ENCODE measurements around the gene RBP5. TPM values are rescaled to one million over a fixed set of nuclear protein-coding genes. Genes with fewer than 3 reads are reported as not detected.

The RBP5 gene
- total and polyA plus RNA-seq, 4 donors = 12.9 to 108 (median 63.6) TPM

DNA sequence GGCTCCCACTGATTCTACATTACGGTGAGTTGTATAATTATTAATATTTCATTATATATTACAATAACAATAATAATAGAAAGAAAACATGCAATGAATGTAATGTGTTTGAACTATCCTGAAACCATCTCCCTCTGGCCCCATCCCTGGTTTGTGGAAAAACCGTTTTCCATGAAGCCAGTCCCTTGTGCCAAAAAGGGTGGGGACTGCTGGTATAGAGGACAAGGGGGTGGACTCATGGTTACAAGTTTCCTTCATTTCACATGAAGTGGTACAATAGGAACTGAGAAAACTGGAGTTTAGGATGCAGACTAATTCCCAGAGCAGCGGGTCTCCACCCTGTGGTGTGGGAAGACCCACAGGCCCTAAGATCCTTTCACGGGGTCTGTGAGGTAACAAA lies 16.6 kb downstream of the RBP5 start:
- peaks cover 0 to 3% (median under 1%) of the 10 kb centered on the region in 4 donors for H3K36me3 ChIP-seq (ENCODE audit: control insufficient read depth in 4 of 4, insufficient read depth in 3 of 4, low read depth in 1 of 4, low read length in 3 of 4)
- TF ChIP-seq, protein P1, sequence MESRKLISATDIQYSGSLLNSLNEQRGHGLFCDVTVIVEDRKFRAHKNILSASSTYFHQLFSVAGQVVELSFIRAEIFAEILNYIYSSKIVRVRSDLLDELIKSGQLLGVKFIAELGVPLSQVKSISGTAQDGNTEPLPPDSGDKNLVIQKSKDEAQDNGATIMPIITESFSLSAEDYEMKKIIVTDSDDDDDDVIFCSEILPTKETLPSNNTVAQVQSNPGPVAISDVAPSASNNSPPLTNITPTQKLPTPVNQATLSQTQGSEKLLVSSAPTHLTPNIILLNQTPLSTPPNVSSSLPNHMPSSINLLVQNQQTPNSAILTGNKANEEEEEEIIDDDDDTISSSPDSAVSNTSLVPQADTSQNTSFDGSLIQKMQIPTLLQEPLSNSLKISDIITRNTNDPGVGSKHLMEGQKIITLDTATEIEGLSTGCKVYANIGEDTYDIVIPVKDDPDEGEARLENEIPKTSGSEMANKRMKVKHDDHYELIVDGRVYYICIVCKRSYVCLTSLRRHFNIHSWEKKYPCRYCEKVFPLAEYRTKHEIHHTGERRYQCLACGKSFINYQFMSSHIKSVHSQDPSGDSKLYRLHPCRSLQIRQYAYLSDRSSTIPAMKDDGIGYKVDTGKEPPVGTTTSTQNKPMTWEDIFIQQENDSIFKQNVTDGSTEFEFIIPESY (IDR thresholded peaks at IDR 0.05) = no peak
- peak in 1 of 2 donors; percentile 25 for TF ChIP-seq HNF4A (conservative IDR thresholded peaks at IDR 0.05)
- TF ChIP-seq RAD21 (IDR thresholded peaks at IDR 0.05) = peak in 1 of 2 donors; percentile 22
- no peaks in the 10 kb centered on the region for H3K9me3 ChIP-seq (ENCODE audit: control insufficient read depth in 4 of 4, low read length in 3 of 4)
- H3K4me3 ChIP-seq (ENCODE audit: low read depth in 1 of 3, low read length in 3 of 3) = no peak overlapping the region
- WGBS = 74% methylated on average over 4 of the region's 4 CpGs
- H3K27ac ChIP-seq (ENCODE audit: low read depth in 1 of 2, low read length in 2 of 2) = peak overlapping the region in 1 of 2 donors; percentile 39
- H3K9ac ChIP-seq (ENCODE audit: low read depth in 1 of 2, low read length in 2 of 2) = no peak overlapping the region
- H3K4me1 ChIP-seq (ENCODE audit: control insufficient read depth in 4 of 4, insufficient read depth in 4 of 4, low read length in 3 of 4) = peaks cover 4 to 43% (median 33%) of the 10 kb centered on the region in 4 donors
- no peaks in the 10 kb centered on the region for H3K27me3 ChIP-seq (ENCODE audit: control insufficient read depth in 4 of 4, insufficient read depth in 4 of 4, low read length in 3 of 4)
- no peak for DNase-seq (ENCODE audit: low spot score)

DNA sequence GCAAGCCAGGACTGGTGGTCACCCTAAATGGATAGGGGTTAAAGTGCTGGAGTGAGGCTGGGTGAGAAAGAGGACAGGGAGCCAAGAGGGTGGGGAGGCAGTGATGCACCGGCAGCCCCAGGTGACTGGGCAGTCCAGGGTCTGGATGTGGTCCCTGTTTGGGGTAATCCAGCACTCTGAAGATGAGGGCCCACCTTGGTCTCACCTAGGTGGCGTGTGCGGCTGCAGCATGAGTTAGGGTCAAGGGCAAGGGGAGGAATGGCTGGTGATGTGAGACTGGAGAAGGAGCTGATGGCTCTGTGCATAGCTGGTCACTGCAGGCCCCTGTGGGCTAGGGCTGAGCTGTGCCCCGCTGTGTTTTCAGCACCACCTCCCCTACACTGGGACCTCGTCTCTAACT lies 18.0 kb downstream of the RBP5 start:
- H3K27ac ChIP-seq (ENCODE audit: low read depth in 1 of 2, low read length in 2 of 2) = no peak overlapping the region
- DNase-seq (ENCODE audit: low spot score) = no peak
- no peak overlapping the region for H3K9ac ChIP-seq (ENCODE audit: low read depth in 1 of 2, low read length in 2 of 2)
- peaks cover 4 to 51% (median 35%) of the 10 kb centered on the region in 4 donors for H3K4me1 ChIP-seq (ENCODE audit: control insufficient read depth in 4 of 4, insufficient read depth in 4 of 4, low read length in 3 of 4)
- TF ChIP-seq FOXA2 (IDR thresholded peaks at IDR 0.05) (no peak), FOXA1 (IDR thresholded peaks at IDR 0.05) (no peak), HNF4A (conservative IDR thresholded peaks at IDR 0.05) (no peak)
- TF ChIP-seq, protein P2, sequence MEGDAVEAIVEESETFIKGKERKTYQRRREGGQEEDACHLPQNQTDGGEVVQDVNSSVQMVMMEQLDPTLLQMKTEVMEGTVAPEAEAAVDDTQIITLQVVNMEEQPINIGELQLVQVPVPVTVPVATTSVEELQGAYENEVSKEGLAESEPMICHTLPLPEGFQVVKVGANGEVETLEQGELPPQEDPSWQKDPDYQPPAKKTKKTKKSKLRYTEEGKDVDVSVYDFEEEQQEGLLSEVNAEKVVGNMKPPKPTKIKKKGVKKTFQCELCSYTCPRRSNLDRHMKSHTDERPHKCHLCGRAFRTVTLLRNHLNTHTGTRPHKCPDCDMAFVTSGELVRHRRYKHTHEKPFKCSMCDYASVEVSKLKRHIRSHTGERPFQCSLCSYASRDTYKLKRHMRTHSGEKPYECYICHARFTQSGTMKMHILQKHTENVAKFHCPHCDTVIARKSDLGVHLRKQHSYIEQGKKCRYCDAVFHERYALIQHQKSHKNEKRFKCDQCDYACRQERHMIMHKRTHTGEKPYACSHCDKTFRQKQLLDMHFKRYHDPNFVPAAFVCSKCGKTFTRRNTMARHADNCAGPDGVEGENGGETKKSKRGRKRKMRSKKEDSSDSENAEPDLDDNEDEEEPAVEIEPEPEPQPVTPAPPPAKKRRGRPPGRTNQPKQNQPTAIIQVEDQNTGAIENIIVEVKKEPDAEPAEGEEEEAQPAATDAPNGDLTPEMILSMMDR (IDR thresholded peaks at IDR 0.05; ENCODE audit: low read depth, low read length, missing input control) = no peak
- no peak overlapping the region for H3K4me3 ChIP-seq (ENCODE audit: low read depth in 1 of 3, low read length in 3 of 3)
- H3K27me3 ChIP-seq (ENCODE audit: control insufficient read depth in 4 of 4, insufficient read depth in 4 of 4, low read length in 3 of 4) = no peaks in the 10 kb centered on the region
- peaks cover 0 to 4% (median 1%) of the 10 kb centered on the region in 4 donors for H3K36me3 ChIP-seq (ENCODE audit: control insufficient read depth in 4 of 4, insufficient read depth in 3 of 4, low read depth in 1 of 4, low read length in 3 of 4)
- no peaks in the 10 kb centered on the region for H3K9me3 ChIP-seq (ENCODE audit: control insufficient read depth in 4 of 4, low read length in 3 of 4)
- WGBS = 85% methylated on average over 5 of the region's 5 CpGs

DNA sequence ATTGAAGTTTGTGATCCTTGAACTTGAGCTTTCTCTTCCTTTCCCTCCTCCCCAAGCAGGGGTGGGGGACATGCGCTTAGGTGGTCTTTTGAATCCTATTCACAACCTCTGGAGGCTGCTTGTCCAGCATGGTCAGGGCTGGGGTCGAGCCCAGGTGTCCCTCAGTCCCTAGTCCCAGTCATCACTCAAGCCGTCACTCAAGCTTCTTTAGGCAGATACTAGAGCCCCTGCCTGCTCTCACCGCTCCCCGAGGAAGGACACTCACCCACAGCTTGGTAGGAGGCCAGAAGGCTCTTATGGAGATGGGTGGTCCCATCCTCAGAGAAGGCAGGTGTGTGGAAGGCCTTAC lies 19.1 kb downstream of the RBP5 start:
- DNase-seq (ENCODE audit: low spot score) = no peak

More for the DNA sequence above, 19.1 kb downstream of the RBP5 start:
- no peak for TF ChIP-seq SP1 (IDR thresholded peaks at IDR 0.05)
- TF ChIP-seq, protein P2 (IDR thresholded peaks at IDR 0.05; ENCODE audit: low read depth, low read length, missing input control) = no peak
- TF ChIP-seq RXRA (IDR thresholded peaks at IDR 0.05) = no peak
- TF ChIP-seq HNF4G (IDR thresholded peaks at IDR 0.05) = no peak
- TF ChIP-seq TAF1 (conservative IDR thresholded peaks at IDR 0.05) = no peak
- no peak for TF ChIP-seq HNF4A (conservative IDR thresholded peaks at IDR 0.05)
- TF ChIP-seq GABPA (IDR thresholded peaks at IDR 0.05 in 1 of 2, conservative IDR thresholded peaks at IDR 0.05 in 1 of 2) = no peak
- peak overlapping the region; percentile 34 to 36 for H3K9ac ChIP-seq (ENCODE audit: low read depth in 1 of 2, low read length in 2 of 2)
- no peaks in the 10 kb centered on the region for H3K9me3 ChIP-seq (ENCODE audit: control insufficient read depth in 4 of 4, low read length in 3 of 4)
- H3K27me3 ChIP-seq (ENCODE audit: control insufficient read depth in 4 of 4, insufficient read depth in 4 of 4, low read length in 3 of 4) = no peaks in the 10 kb centered on the region
- 58% methylated on average over 5 of the region's 5 CpGs for WGBS
- H3K4me3 ChIP-seq (ENCODE audit: low read depth in 1 of 3, low read length in 3 of 3) = peak overlapping the region; percentile 75 to 90 (median 85)
- H3K27ac ChIP-seq (ENCODE audit: low read depth in 1 of 2, low read length in 2 of 2) = peak overlapping the region; percentile 84 to 94
- H3K36me3 ChIP-seq (ENCODE audit: control insufficient read depth in 4 of 4, insufficient read depth in 3 of 4, low read depth in 1 of 4, low read length in 3 of 4) = peaks cover 0 to 6% (median 0%) of the 10 kb centered on the region in 4 donors
- peaks cover 4 to 55% (median 36%) of the 10 kb centered on the region in 4 donors for H3K4me1 ChIP-seq (ENCODE audit: control insufficient read depth in 4 of 4, insufficient read depth in 4 of 4, low read length in 3 of 4)

Data from liver (tissue), 9 donors.